ENCODE measurements around the gene PARP15. TPM values are rescaled to one million over a fixed set of nuclear protein-coding genes. Genes with fewer than 3 reads are reported as not detected.

The PARP15 gene
- total and polyA plus RNA-seq, 2 of the 4 experiments (the other 2 are of a cell fraction): 0.10 TPM; not detected in 1

GRCh38 chr3:122555275-122556071 lies 22.0 kb upstream of the PARP15 start:
- Histone ChIP-seq H3K18ac (ENCODE audit: low read depth, low read length) (no peak overlapping the region), H2BK20ac (ENCODE audit: low read depth, low read length) (no peak overlapping the region), H2BK5ac (ENCODE audit: low read depth, low read length, poor library complexity, severe bottlenecking) (no peak overlapping the region), H4K8ac (ENCODE audit: low read depth in 2 of 2, low read length in 2 of 2) (no peak overlapping the region), H4K5ac (ENCODE audit: low read depth, low read length) (no peak overlapping the region), H2AFZ (replicated peaks; ENCODE audit: low read length, poor library complexity) (no peak overlapping the region), H3K79me1 (ENCODE audit: low read depth in 1 of 2, low read length in 2 of 2) (no peaks in the 10 kb centered on the region), H3K9me1 (ENCODE audit: insufficient read depth, low read length) (peaks cover 7% of the 10 kb centered on the region; the same call in 1 of the 2 replicates), H3K56ac (ENCODE audit: extremely low read depth, insufficient read depth, low read length) (no peak overlapping the region), H2BK15ac (ENCODE audit: low read depth, low read length) (no peak overlapping the region), H3K4me3 (ENCODE audit: insufficient read depth, low read depth, low read length) (no peak overlapping the region), H4K20me1 (ENCODE audit: insufficient read depth, low read length) (no peaks in the 10 kb centered on the region), H2BK120ac (ENCODE audit: low read depth, low read length) (no peak overlapping the region), H3K36me3 (ENCODE audit: control insufficient read depth, insufficient read depth, low read length) (peaks cover 22% of the 10 kb centered on the region; the same call in 1 of the 2 replicates), H2AK9ac (replicated peaks; ENCODE audit: low read depth, low read length, poor library complexity) (no peak overlapping the region), H3K23ac (ENCODE audit: low read depth, low read length) (no peak overlapping the region), H2AK5ac (ENCODE audit: low read depth, low read length) (no peak overlapping the region), H3K4me2 (ENCODE audit: low read depth, low read length) (no peak overlapping the region), H3K9me3 (ENCODE audit: control insufficient read depth, insufficient read depth, low read length) (no peaks in the 10 kb centered on the region), H3K14ac (replicated peaks; ENCODE audit: low read depth, low read length) (no peak overlapping the region), H3K27ac (ENCODE audit: insufficient read depth, low read length) (no peak overlapping the region), H4K91ac (ENCODE audit: insufficient read depth, low read depth, low read length) (no peak overlapping the region), H3K27me3 (ENCODE audit: control insufficient read depth, insufficient read depth, low read length) (no peaks in the 10 kb centered on the region), H3K4ac (ENCODE audit: low read depth, low read length) (no peak overlapping the region), H3K9ac (ENCODE audit: low read depth, low read length) (no peak overlapping the region), H3K4me1 (ENCODE audit: control insufficient read depth, insufficient read depth, low read length) (peaks cover 3% of the 10 kb centered on the region; the same call in 1 of the 2 replicates)
- CTCF ChIA-PET: no interaction called here
- no TSS peak for BruUV-seq (replicated peaks)
- DNase-seq (peak; percentile 57), ATAC-seq (ENCODE audit: low read depth) (peak; percentile 79)
- 100% methylated on average over 2 of the region's 6 CpGs; no CpG with 5 or more reads in 1 of the 2 experiments for WGBS, 2 experiments (ENCODE audit: extremely low coverage in 2 of 2, insufficient read length in 1 of 2)
- dilution Hi-C loops (cut with HindIII; ENCODE audit: low sequenced_read_pairs, unreplicated experiment) (no loop called here), intact Hi-C loops (cut with micrococcal nuclease) (no loop called here), in situ Hi-C loops (cut with MboI; ENCODE audit: low sequenced_read_pairs) (loop anchor here (5.0 kb wide), 1 partner anchor 122 kb away; no protein-coding TSS in a partner anchor)
- POLR2A ChIA-PET (ENCODE audit: unreplicated experiment): interaction anchor here (0.7 kb wide), 1 partner anchor 349 kb away, joined by 12 read pairs; no protein-coding TSS in a partner anchor
- no peak for TF ChIP-seq CEBPB (IDR thresholded peaks at IDR 0.05; ENCODE audit: low read depth, low read length)
- no peak for TF ChIP-seq RFX5 (IDR thresholded peaks at IDR 0.05; ENCODE audit: low read depth, low read length)
- TF ChIP-seq MAFK (IDR thresholded peaks at IDR 0.05; ENCODE audit: low read depth, low read length): peak; percentile 84
- no peak for TF ChIP-seq SMC3 (IDR thresholded peaks at IDR 0.05; ENCODE audit: low read depth, low read length)
- no peak for TF ChIP-seq USF2 (IDR thresholded peaks at IDR 0.05; ENCODE audit: low read depth, low read length)
